Measurements from ENCODE around the gene SUGCT. TPM values are rescaled to one million over a fixed set of nuclear protein-coding genes. Genes with fewer than 3 reads are reported as not detected.

The SUGCT gene
- polyA plus RNA-seq, 1 of the 3 experiments (the other 2 are of a cell fraction): 53.7 TPM

DNA sequence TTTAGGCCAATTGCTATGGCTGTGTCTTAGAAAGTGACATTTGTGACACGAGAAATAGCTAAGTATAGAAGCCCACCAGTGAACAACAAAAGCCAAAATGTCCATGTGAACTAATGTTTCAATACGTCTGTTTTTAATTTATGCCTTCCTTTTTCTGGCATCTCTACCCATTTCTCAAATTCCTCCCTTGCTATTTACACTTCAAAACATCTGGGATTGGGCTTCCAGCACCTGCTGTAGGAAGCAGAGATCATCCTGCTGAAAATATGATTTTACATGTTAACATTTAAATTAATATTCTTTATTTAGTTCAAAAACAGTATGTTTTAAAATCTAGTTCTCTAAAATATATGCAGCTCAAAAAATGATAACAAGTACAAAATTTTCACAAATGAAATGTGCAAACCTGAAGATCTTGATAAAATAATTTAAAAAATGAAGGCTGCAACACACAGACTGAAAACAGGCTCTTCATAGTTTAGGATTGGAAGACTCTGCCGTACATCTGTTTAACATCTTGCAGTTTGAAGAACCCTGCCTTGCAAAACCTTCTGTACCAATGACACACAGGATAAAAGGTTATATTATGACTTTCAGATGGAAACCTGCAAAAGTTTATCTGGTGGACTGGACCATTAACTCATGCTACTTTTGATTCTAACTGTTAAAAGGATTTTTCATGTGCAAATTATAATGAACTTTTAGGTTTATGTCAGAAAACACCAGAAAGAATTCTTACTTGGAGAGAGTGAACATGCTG is 408.4 kb downstream of the SUGCT start (continued):
- TF ChIP-seq SMC3 (IDR thresholded peaks at IDR 0.05; ENCODE audit: low read depth, low read length): no peak
- TF ChIP-seq TCF12 (IDR thresholded peaks at IDR 0.05): peak; percentile 85
- TF ChIP-seq FOSL2 (IDR thresholded peaks at IDR 0.05; ENCODE audit: borderline replicate concordance, low read depth): no peak
- TF ChIP-seq RAD21 (IDR thresholded peaks at IDR 0.05; ENCODE audit: low read length): no peak
- TF ChIP-seq RFX5 (IDR thresholded peaks at IDR 0.05; ENCODE audit: low read length): no peak
- TF ChIP-seq CHD2 (IDR thresholded peaks at IDR 0.05; ENCODE audit: low read length, partially characterized antibody): no peak
- no peak for TF ChIP-seq EZH2phosphoT487 (IDR thresholded peaks at IDR 0.05; ENCODE audit: borderline replicate concordance, low read depth)
- TF ChIP-seq RCOR1 (IDR thresholded peaks at IDR 0.05; ENCODE audit: low read length): peak; percentile 37; the same call in 1 of the 2 replicates
- TF ChIP-seq, protein P1, sequence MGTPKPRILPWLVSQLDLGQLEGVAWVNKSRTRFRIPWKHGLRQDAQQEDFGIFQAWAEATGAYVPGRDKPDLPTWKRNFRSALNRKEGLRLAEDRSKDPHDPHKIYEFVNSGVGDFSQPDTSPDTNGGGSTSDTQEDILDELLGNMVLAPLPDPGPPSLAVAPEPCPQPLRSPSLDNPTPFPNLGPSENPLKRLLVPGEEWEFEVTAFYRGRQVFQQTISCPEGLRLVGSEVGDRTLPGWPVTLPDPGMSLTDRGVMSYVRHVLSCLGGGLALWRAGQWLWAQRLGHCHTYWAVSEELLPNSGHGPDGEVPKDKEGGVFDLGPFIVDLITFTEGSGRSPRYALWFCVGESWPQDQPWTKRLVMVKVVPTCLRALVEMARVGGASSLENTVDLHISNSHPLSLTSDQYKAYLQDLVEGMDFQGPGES (IDR thresholded peaks at IDR 0.05; ENCODE audit: low read depth, low read length): no peak
- TF ChIP-seq, protein P2, sequence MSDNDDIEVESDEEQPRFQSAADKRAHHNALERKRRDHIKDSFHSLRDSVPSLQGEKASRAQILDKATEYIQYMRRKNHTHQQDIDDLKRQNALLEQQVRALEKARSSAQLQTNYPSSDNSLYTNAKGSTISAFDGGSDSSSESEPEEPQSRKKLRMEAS (IDR thresholded peaks at IDR 0.05; ENCODE audit: low read depth): no peak
- TF ChIP-seq GATA2 (CRISPR knock-in tag; IDR thresholded peaks at IDR 0.05): no peak

DNA sequence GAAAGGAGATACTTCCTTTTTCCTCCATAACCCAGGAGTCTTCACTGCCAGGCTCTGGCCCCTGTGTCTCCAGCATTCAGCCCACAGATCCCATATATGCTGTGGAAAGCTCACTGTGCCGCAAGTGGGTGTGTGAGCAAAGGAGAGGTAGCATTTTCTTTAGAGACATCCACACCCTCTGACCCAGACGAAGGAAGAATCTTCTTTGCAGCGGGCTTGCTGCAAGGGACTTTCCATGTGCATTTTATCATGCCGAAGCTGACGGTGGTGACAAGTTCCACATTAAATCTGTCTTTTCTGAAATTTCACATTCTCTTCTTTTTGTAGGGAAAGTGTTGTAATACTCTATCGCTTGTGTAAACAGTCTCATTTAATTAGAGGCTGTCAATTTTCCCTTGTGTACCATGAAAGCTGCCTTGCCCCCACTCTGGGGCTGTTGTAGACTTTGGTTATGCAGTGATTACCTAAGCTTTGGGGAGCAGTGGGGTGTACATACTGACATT is 409.5 kb downstream of the SUGCT start:
- 81% methylated on average over 6 of the region's 6 CpGs for WGBS (ENCODE audit: low lambda C conversion rate)
- H2AFZ ChIP-seq (ENCODE audit: low read depth): no peak overlapping the region
- no peaks in the 10 kb centered on the region for H3K27me3 ChIP-seq (ENCODE audit: insufficient read depth)
- no peaks in the 10 kb centered on the region for H3K9me3 ChIP-seq
- ChIA-PET CTCF (interaction anchor here (0.6 to 2.3 kb wide), 9 partner anchors 11 to 1152 kb away, joined by 3 to 8 read pairs (median 3); no protein-coding TSS in a partner anchor), POLR2A (no interaction called here)
- H3K9me2 ChIP-seq: no peaks in the 10 kb centered on the region
- peak overlapping the region; percentile 62 to 99 for H3K27ac ChIP-seq (ENCODE audit: low read depth in 2 of 2, low read length in 1 of 2)
- peak overlapping the region; percentile 7; the same call in 1 of the 2 replicates for H3K4me2 ChIP-seq
- DNase-seq: no peak
- no peaks in the 10 kb centered on the region for H4K20me1 ChIP-seq (ENCODE audit: insufficient read depth)
- peaks cover 85% of the 10 kb centered on the region for H3K79me2 ChIP-seq (ENCODE audit: insufficient read depth)
- peaks cover 5 to 28% of the 10 kb centered on the region in 2 experiments for H3K36me3 ChIP-seq (replicated peaks in 1 of 2; ENCODE audit: control insufficient read depth in 1 of 2, insufficient read depth in 2 of 2, low read length in 1 of 2)
- H3K9ac ChIP-seq: no peak overlapping the region
- H3K4me1 ChIP-seq (ENCODE audit: control insufficient read depth in 1 of 2, insufficient read depth in 2 of 2, low read depth in 1 of 2, low read length in 1 of 2): peaks cover 33 to 53% of the 10 kb centered on the region in 2 experiments
- peaks cover 36% of the 10 kb centered on the region for H3F3A ChIP-seq (replicated peaks; ENCODE audit: insufficient read depth)
- TF ChIP-seq RXRA (IDR thresholded peaks at IDR 0.05; ENCODE audit: borderline replicate concordance, low read depth) (no peak), NRF1 (IDR thresholded peaks at IDR 0.05; ENCODE audit: low read depth, low read length) (no peak)
- TF ChIP-seq, protein P3, sequence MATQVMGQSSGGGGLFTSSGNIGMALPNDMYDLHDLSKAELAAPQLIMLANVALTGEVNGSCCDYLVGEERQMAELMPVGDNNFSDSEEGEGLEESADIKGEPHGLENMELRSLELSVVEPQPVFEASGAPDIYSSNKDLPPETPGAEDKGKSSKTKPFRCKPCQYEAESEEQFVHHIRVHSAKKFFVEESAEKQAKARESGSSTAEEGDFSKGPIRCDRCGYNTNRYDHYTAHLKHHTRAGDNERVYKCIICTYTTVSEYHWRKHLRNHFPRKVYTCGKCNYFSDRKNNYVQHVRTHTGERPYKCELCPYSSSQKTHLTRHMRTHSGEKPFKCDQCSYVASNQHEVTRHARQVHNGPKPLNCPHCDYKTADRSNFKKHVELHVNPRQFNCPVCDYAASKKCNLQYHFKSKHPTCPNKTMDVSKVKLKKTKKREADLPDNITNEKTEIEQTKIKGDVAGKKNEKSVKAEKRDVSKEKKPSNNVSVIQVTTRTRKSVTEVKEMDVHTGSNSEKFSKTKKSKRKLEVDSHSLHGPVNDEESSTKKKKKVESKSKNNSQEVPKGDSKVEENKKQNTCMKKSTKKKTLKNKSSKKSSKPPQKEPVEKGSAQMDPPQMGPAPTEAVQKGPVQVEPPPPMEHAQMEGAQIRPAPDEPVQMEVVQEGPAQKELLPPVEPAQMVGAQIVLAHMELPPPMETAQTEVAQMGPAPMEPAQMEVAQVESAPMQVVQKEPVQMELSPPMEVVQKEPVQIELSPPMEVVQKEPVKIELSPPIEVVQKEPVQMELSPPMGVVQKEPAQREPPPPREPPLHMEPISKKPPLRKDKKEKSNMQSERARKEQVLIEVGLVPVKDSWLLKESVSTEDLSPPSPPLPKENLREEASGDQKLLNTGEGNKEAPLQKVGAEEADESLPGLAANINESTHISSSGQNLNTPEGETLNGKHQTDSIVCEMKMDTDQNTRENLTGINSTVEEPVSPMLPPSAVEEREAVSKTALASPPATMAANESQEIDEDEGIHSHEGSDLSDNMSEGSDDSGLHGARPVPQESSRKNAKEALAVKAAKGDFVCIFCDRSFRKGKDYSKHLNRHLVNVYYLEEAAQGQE (IDR thresholded peaks at IDR 0.05; ENCODE audit: low read depth, low read length): 0 out of 2 replicates have a peak, but pooled peaks have one; percentile 2
- no peak overlapping the region for H3K4me3 ChIP-seq (ENCODE audit: low read depth in 2 of 2, low read length in 1 of 2)

All from SK-N-SH (cell line).